GM15510 (cell line): ENCODE measurements around the gene TCEA3.

Experiments used
- POLR2A ChIP-seq: IDR thresholded peaks from 3 replicates; pipeline ENCODE4 v1.6.1; 2011; ENCODE audit warnings: borderline replicate concordance; ENCODE audit not compliant: insufficient read length; ENCODE audit errors: extremely low read depth

TCEA3 gene

GRCh38 chr1:23436520-23437354, 12.2 kb upstream of the TCEA3 start:
- no peak for TF ChIP-seq POLR2A

GRCh38 chr1:23434260-23434775, 9.8 kb upstream of the TCEA3 start:
- no peak for TF ChIP-seq POLR2A

GRCh38 chr1:23433122-23433521, 8.6 kb upstream of the TCEA3 start:
- TF ChIP-seq POLR2A, result no peak

- no peak for TF ChIP-seq POLR2A
Measured at GRCh38 chr1:23431431-23431830, 6.9 kb upstream of the TCEA3 start.

GRCh38 chr1:23430803-23431202, 6.3 kb upstream of the TCEA3 start:
- TF ChIP-seq POLR2A, result no peak

GRCh38 chr1:23428136-23428905, 3.8 kb upstream of the TCEA3 start:
- no peak for TF ChIP-seq POLR2A

- no peak for TF ChIP-seq POLR2A
Measured at GRCh38 chr1:23427550-23427949, 3.0 kb upstream of the TCEA3 start.

- TF ChIP-seq POLR2A, result no peak
Measured at GRCh38 chr1:23426828-23427227, 2.3 kb upstream of the TCEA3 start.

GRCh38 chr1:23425193-23425494, 596 bp upstream of the TCEA3 start:
- no peak for TF ChIP-seq POLR2A

GRCh38 chr1:23423415-23424292, 894 bp downstream of the TCEA3 start:
- TF ChIP-seq POLR2A, result no peak

GRCh38 chr1:23422941-23423340, 1.6 kb downstream of the TCEA3 start:
- TF ChIP-seq POLR2A, result no peak

GRCh38 chr1:23422241-23422877, 2.2 kb downstream of the TCEA3 start:
- TF ChIP-seq POLR2A, result no peak

GRCh38 chr1:23421753-23422240, 2.8 kb downstream of the TCEA3 start:
- no peak for TF ChIP-seq POLR2A

- no peak for TF ChIP-seq POLR2A
Measured at GRCh38 chr1:23421343-23421742, 3.2 kb downstream of the TCEA3 start.
